HG02970 (cell line): ENCODE measurements around the gene CHST7.

ENCODE experiments used
- ATAC-seq: cut with Tn5 transposase; IDR thresholded peaks from one replicate; pipeline ENCODE4 v1.9.1; 2021; ENCODE audit warnings: mild to moderate bottlenecking, moderate library complexity, moderate number of reproducible peaks; ENCODE audit not compliant: unreplicated experiment, low FRiP score

Gene CHST7

DNA sequence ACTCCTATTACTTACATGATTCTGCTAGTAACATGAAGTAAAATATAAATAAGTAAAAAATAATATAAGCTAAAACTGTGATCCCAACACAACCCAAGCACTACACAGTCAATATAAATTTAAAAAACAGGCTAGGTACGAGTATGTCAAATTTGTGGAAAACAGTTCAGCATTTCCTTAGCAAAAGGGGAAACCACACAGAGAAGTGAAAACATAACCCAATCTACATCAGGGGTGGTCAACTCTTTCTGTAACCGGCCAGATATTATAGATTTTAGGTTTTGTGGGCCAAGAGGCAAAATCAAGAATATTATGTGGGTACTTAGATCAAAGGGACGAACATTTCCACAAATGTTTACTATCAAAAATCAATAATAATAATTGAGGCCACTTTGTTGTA, 70.1 kb downstream of the CHST7 start:
- ATAC-seq, result no peak

DNA sequence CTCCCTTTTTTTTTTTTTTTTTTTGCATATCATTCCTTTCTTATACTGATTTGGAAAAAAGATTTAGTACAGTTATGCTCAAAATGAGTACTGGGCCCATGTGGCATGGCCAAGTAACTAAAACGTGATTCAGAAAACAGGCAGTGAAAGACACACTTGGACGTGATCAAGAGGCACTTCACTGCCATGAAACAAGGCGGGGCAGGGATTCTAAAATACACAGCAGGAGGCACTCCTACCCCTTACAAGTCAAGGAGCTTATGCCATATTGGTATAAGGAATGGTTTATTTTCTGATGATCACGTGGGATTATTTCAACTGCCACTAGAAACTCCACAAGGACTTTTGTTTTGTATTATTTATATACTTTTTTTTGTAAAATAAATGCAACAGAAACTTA, 72.0 kb downstream of the CHST7 start:
- ATAC-seq, result no peak

GRCh38 chrX:46647251-46647650, 73.7 kb downstream of the CHST7 start:
- no peak for ATAC-seq
